Measurements from ENCODE around the gene TTC29. TPM values are rescaled to one million over a fixed set of nuclear protein-coding genes. Genes with fewer than 3 reads are reported as not detected.

The TTC29 gene
- total and polyA plus RNA-seq, 9 of the 15 experiments (the other 6 are each of a cell fraction or from before 2014, with no cell fraction given) = 0.04 TPM; not detected in 8

GRCh38 chr4:146949559-146949958 is 3.9 kb upstream of the TTC29 start:
- BruUV-seq (replicated peaks) = no TSS peak
- H3K9ac ChIP-seq (ENCODE audit: insufficient read depth in 1 of 2, low read depth in 2 of 2, low read length in 2 of 2) = no peak overlapping the region
- POLR2A ChIA-PET = no interaction called here
- H3K27ac ChIP-seq (ENCODE audit: extremely low read depth, low read depth, low read length) = no peak overlapping the region
- CTCF ChIA-PET (ENCODE audit: low intra/inter-chr PET ratio) = no interaction called here
- FAIRE-seq = no peak
- H3K79me2 ChIP-seq (ENCODE audit: control insufficient read depth, insufficient read depth, low read length) = no peaks in the 10 kb centered on the region
- DNase-seq (ENCODE audit: extremely low read depth in 1 of 4, low spot score in 3 of 4) = no peak
- H3K36me3 ChIP-seq (ENCODE audit: control insufficient read depth, insufficient read depth, low read length) = no peaks in the 10 kb centered on the region
- ATAC-seq = no peak
- H3K27me3 ChIP-seq (ENCODE audit: control insufficient read depth in 2 of 2, insufficient read depth in 2 of 2, low read length in 2 of 2) = no peaks in the 10 kb centered on the region
- no peak overlapping the region for H3K4me2 ChIP-seq (ENCODE audit: insufficient read depth, low read length)
- no peak overlapping the region for H3K4me3 ChIP-seq
- peaks cover 0 to 6% of the 10 kb centered on the region in 2 experiments; a peak in 1 of 5 replicates for H3K4me1 ChIP-seq (replicated peaks in 1 of 2; ENCODE audit: control insufficient read depth in 2 of 2, insufficient read depth in 2 of 2, low read length in 2 of 2)
- no peaks in the 10 kb centered on the region for H3K9me3 ChIP-seq (replicated peaks; ENCODE audit: control insufficient read depth, insufficient read depth, low read depth, low read length)
- intact Hi-C loops (cut with micrococcal nuclease) (no loop called here), in situ Hi-C loops (cut with MboI) (no loop called here)
- H4K20me1 ChIP-seq (replicated peaks; ENCODE audit: control insufficient read depth, insufficient read depth, low read length) = no peaks in the 10 kb centered on the region
- H3K9me1 ChIP-seq (ENCODE audit: control insufficient read depth, insufficient read depth, low read length) = no peaks in the 10 kb centered on the region
- no peak overlapping the region for H2AFZ ChIP-seq (ENCODE audit: low read depth, low read length)
- TF ChIP-seq HBP1 (CRISPR knock-in tag; IDR thresholded peaks at IDR 0.05) = no peak

- 0% methylated on average over 3 of the region's 3 CpGs for WGBS (ENCODE audit: insufficient coverage, low coverage, missing lambda C conversion rate)
- ChIA-PET POLR2A (no interaction called here), CTCF (ENCODE audit: low intra/inter-chr PET ratio) (no interaction called here)
- FAIRE-seq (no peak), DNase-seq (ENCODE audit: extremely low read depth in 1 of 4, low spot score in 3 of 4) (no peak), ATAC-seq (no peak)
- in situ Hi-C loops (cut with MboI) (no loop called here), intact Hi-C loops (cut with micrococcal nuclease) (no loop called here)
- no peak overlapping the region for H2AFZ ChIP-seq (ENCODE audit: low read depth, low read length)
- no TSS peak for BruUV-seq (replicated peaks)
- H3K9me3 ChIP-seq (replicated peaks; ENCODE audit: control insufficient read depth, insufficient read depth, low read depth, low read length) = no peaks in the 10 kb centered on the region
- H3K4me1 ChIP-seq (replicated peaks in 1 of 2; ENCODE audit: control insufficient read depth in 2 of 2, insufficient read depth in 2 of 2, low read length in 2 of 2) = peaks cover 0 to 6% of the 10 kb centered on the region in 2 experiments; a peak in 1 of 5 replicates
- H3K4me3 ChIP-seq = no peak overlapping the region
- no peaks in the 10 kb centered on the region for H3K36me3 ChIP-seq (ENCODE audit: control insufficient read depth, insufficient read depth, low read length)
- 0 out of 5 replicates have a peak, but pooled peaks cover 0 to 4% of the 10 kb centered on the region in 2 experiments for H3K27me3 ChIP-seq (ENCODE audit: control insufficient read depth in 2 of 2, insufficient read depth in 2 of 2, low read length in 2 of 2)
- H4K20me1 ChIP-seq (replicated peaks; ENCODE audit: control insufficient read depth, insufficient read depth, low read length) = no peaks in the 10 kb centered on the region
- no peak overlapping the region for H3K4me2 ChIP-seq (ENCODE audit: insufficient read depth, low read length)
- no peaks in the 10 kb centered on the region for H3K79me2 ChIP-seq (ENCODE audit: control insufficient read depth, insufficient read depth, low read length)
- no peak overlapping the region for H3K9ac ChIP-seq (ENCODE audit: insufficient read depth in 1 of 2, low read depth in 2 of 2, low read length in 2 of 2)
- H3K27ac ChIP-seq (ENCODE audit: extremely low read depth, low read depth, low read length) = no peak overlapping the region
- no peaks in the 10 kb centered on the region for H3K9me1 ChIP-seq (ENCODE audit: control insufficient read depth, insufficient read depth, low read length)
- TF ChIP-seq ZNF23 (CRISPR knock-in tag; IDR thresholded peaks at IDR 0.05) (no peak), UBTF (IDR thresholded peaks at IDR 0.05; ENCODE audit: borderline replicate concordance in 1 of 2, low read depth in 2 of 2, low read length in 2 of 2) (no peak), CTCF (IDR thresholded peaks at IDR 0.05 in 2 of 3, conservative IDR thresholded peaks at IDR 0.05 in 1 of 3; ENCODE audit: insufficient read depth in 2 of 3, low read depth in 1 of 3, low read length in 3 of 3) (no peak), CBFA2T3 (IDR thresholded peaks at IDR 0.05) (no peak), MYC (IDR thresholded peaks at IDR 0.05; ENCODE audit: low read depth, low read length) (no peak), MYC (CRISPR knock-in tag; IDR thresholded peaks at IDR 0.05; ENCODE audit: borderline replicate concordance, low read depth) (no peak)
Observed at GRCh38 chr4:146943691-146944375, 1.8 kb downstream of the TTC29 start.
